GM18526 (cell line): Measurements from ENCODE around the gene TACR1.

ENCODE experiments used
- POLR2A ChIP-seq: IDR thresholded peaks from 3 replicates; pipeline ENCODE4 v1.6.1; 2011; ENCODE audit not compliant: insufficient read length; ENCODE audit errors: extremely low read depth

Gene TACR1

DNA sequence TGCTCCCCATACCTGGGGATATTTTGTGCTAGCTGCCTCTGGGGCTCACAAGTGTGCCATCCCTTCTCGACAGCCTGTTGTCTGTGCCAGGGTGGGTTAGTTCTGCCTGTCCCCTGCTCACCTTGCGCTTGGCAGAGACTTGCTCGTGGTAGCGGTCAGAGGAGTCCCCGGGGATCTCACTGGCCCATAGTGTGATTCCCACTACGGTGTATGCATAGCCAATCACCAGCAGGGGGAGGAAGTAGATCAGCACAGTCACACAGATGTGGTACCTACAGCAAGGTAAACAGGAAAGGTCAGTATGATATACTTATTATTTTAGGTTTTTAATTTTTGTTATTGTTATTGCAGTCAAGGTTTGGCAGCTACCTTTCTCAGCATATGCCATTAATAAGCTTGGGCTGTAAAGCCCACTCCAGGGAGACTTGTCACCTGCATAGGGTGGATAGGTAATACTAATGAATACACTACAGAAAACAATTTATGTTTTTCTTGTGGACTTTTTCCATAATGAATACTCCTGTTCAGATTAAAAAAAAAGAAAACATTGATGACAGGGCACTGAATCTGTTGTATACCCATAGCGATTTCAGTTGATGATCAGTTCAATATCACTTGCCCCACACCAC, 145.7 kb downstream of the TACR1 start:
- TF ChIP-seq POLR2A, result no peak

GRCh38 chr2:75047992-75048625, 151.2 kb downstream of the TACR1 start:
- no peak for TF ChIP-seq POLR2A

DNA sequence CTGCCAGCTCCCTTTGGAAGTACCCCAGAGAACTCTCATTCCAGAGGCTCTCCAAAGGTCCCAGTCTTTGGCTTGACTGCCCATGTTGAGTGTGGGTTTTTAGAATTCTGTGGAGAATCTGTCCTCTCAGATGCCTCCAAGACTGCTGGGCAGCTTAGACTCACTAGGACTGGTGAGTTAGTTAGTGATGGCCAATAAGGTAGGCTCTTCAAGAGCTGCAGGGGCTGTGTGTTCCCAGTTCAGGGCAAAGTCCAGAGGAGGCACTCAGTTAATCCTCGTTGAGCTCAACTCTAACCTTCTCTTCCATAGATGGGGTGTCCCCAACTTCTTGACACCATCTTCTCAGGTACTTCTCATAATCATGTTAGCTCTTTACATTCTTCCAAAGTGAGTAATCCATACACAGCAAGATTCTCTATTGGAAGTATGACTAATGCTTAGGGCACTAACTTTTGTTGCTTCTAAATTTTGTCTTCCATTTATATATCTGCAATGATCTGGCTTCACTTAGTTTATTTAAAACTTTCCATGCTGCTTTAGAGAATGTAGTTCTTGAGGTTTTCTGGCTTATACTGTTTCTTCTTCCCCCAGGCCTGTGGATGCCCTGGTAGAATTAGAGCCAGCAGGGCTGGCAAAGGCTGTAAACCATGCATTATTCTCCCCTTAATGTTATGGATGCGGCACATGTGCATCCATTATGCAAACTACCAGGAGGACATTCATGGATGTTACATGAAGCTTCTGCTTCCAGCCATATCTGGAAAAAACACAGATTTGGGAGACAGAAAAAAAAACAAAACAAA, 151.9 kb downstream of the TACR1 start:
- no peak for TF ChIP-seq POLR2A

DNA sequence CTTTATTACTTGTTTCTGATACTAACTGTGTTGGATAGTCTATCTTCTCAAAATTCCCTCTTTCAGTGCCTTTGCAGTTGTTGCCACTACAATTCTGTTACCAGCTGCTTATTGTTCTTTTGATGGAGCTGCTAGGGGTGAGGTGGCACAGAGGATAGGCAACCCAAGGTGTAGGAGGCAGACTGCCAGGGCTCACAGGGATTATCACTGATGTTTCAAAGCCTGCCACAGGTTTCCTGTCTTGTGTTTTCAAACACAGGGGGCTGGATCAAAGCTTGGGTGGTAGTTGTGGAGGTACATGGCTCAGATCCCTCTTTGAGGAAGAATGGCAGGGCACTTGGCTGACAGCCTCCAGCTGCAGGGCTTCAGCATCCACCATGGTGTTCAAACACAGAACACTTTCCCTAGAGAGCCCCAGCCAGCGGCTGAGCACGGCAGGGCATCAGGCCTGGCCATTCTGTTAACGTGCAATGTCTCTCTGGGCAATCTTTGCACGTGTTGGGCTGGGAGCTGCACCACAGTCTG, 153.7 kb downstream of the TACR1 start:
- TF ChIP-seq POLR2A, result no peak

DNA sequence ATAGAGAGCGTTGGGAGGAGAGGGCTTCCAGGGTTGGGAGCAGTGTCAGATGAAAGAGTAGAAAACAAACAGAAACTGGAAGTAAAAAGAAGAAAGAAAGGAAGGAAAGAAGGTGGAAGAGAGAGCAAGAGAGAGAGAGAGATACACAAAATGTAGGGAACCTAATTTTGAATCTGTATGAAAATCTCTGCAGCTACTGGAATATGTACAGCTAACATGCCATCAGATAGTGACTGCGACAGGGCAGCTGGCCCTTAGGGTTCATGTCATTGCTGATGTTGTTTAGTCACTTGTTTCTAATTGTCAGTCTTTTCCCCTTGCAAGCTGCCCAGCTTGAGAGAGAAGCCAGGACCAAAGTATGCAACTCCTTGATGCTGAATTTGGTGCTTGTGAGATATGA, 155.0 kb downstream of the TACR1 start:
- no peak for TF ChIP-seq POLR2A

DNA sequence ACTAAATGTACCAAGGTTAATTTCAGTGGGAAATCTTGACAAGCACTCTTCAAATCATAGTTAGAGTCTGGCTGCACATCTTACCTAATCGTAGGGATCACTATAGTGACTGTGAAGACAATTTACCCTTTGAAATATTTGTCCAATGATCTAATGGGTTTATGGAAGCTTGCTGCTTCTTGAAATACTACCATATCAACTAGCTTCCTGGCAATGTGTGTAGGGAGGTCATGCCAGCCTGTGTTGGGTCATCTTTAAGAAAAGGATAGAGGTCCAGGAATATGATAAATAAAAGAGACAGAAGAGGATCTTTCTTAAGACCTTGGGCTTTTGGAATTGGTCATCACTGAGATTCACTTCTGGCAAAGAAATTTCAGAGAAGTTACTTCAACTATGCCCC, 156.5 kb downstream of the TACR1 start:
- TF ChIP-seq POLR2A, result no peak

- no peak for TF ChIP-seq POLR2A
Measured at GRCh38 chr2:75041731-75042600, 157.4 kb downstream of the TACR1 start.

DNA sequence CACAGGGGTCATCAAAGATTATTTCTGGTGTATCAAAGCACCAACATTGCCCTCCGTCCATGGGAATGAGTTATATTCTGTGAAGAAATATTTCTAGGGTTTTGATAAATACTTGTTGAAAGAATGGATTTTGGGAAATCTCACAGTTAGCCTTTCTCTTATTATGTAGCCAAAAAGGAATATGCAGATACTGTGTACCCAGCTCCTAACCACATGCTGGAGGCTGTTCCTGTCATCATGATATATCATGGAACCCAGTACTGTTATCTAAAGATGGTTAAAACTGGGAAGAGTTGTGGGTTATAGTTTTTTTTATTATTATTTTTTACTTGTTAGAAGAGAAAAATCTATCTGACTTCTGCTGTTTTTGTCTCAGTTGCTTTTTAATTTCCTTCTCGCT, 158.1 kb downstream of the TACR1 start:
- no peak for TF ChIP-seq POLR2A

GRCh38 chr2:75035444-75036353, 163.6 kb downstream of the TACR1 start:
- TF ChIP-seq POLR2A, result no peak

DNA sequence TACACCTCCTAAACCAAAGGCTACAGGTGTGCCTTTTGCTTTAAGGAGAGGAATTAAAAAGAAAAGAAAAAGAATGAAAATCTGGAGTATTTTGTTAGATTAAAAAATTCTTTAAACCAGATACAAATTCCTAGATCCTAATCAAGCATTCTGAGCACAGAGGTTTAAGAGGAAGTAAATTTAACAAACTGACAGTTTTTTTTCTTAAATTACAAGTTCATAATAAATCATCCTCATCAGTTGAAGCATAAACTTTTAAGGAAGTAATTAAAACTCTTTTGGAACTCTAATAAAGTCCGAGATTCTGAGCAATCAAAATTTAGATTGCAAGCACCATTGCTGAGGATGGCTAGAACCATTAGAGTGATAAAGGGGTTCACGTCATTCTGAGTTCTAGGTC, 165.8 kb downstream of the TACR1 start:
- TF ChIP-seq POLR2A, result no peak

- no peak for TF ChIP-seq POLR2A
Measured at GRCh38 chr2:75031906-75032803, 167.2 kb downstream of the TACR1 start.

- TF ChIP-seq POLR2A, result no peak
Measured at GRCh38 chr2:75031171-75031570, 168.1 kb downstream of the TACR1 start.

- TF ChIP-seq POLR2A, result no peak
Measured at GRCh38 chr2:75030218-75031009, 168.9 kb downstream of the TACR1 start.

GRCh38 chr2:75027886-75028285, 171.4 kb downstream of the TACR1 start:
- no peak for TF ChIP-seq POLR2A
